Measurements from ENCODE around the gene ABHD4. TPM values are rescaled to one million over a fixed set of nuclear protein-coding genes. Genes with fewer than 3 reads are reported as not detected.
"Not testable (repeated sequence)": the region's sequence is repeated elsewhere in the genome, so short reads cannot be mapped to it uniquely, and the experiment has no call there.

ABHD4 gene
- total RNA-seq, 2 donors from 2014 or later, result 18.8 to 21.9 TPM

DNA sequence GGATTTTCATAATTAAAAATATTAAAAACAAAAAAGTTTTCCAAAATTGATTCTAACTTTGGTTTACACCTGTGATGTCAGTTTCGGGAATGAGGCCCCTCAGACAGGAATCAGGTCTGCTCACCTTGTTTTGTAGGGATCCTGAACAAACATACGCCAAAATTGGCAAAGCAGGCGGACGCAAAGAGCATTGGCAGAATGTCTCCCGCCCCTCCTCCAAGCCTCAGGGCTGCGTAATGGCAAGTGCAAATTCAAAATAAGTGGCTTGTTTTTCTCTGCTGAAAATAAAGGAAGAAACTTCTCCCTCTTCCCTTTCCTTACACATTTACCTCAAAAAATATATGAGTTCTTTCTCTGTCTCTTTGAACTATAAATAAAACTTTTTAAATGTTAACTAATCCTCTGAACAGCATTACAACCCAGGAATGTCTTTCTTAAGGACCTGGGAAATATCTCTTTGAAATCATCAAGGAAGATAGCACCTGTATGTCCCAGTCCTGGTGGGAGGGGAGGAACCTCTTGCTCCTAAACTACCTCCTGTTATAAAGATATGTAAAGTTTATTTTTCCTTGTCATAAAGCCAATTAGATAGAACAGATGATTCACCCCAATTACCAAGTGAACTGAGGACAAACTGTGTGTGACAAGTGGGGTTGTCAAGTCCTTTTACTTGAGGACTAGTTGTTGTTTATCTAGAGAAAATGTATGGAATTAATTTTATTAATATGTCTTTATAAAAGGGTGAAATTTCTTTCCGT lies 29.6 kb downstream of the ABHD4 start:
- Mint-ChIP-seq H3K4me1 (ENCODE audit: low read depth) (peaks cover 5% of the 10 kb centered on the region), H3K4me3 (no peak overlapping the region), H3K27me3 (ENCODE audit: low read depth) (peaks cover 8% of the 10 kb centered on the region), H3K27ac (no peak overlapping the region), H3K36me3 (ENCODE audit: insufficient read depth in 2 of 2) (peaks cover 3 to 9% of the 10 kb centered on the region in 2 donors), H3K9me3 (peaks cover 4 to 12% of the 10 kb centered on the region in 2 donors)
- no peak for ATAC-seq (replicated peaks in 1 of 2)
- DNase-seq, result no peak

DNA sequence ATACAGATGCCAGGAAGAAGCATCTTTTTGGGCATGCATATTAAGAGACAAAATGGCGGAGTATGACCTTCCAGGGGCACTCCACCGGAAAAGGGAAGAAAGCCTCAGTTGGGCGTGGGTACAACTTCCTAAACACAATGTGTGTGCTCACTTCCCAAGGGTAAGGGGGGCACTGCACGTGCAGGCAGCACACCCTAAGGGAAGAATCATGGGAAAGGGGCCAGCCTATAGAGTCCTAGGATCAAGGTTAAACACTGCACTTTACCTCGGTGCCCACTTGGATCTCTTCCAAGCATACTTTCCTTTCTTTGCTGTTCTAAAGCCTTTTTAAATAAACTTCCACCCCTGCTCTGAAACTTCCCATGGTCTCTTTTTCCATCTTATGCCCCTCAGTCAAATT lies 31.3 kb downstream of the ABHD4 start:
- DNase-seq (no peak), ATAC-seq (replicated peaks in 1 of 2) (no peak)
- Mint-ChIP-seq H3K4me1 (ENCODE audit: low read depth) (no peaks in the 10 kb centered on the region), H3K27ac (no peak overlapping the region), H3K36me3 (ENCODE audit: insufficient read depth in 2 of 2) (peaks cover 3 to 9% of the 10 kb centered on the region in 2 donors), H3K4me3 (no peak overlapping the region), H3K9me3 (peaks cover 4 to 12% of the 10 kb centered on the region in 2 donors), H3K27me3 (ENCODE audit: low read depth) (no peaks in the 10 kb centered on the region)

DNA sequence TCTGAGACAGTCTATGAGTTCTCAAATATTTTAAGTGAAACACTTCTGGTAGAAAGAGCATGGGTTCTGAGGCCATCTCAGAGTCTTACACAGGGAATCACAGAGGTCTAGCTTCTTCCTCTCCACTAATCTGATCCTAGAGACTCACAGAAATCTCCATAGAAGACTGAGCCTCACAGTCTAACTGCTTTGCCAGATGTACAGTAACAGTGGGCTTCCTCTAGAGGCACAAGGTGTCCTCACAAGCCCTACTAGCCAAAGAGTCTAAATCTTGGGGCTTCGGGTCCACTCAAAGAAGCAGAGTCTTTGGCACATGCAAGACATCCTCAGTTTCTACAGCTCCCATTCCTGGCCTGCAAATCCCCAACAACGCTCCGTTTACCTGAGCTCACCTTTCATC lies 32.0 kb downstream of the ABHD4 start:
- H3K36me3 Mint-ChIP-seq (ENCODE audit: insufficient read depth in 2 of 2), result peaks cover 3 to 9% of the 10 kb centered on the region in 2 donors
- H3K4me1 Mint-ChIP-seq (ENCODE audit: low read depth), result no peaks in the 10 kb centered on the region
- H3K4me3 Mint-ChIP-seq, result no peak overlapping the region
- no peaks in the 10 kb centered on the region for H3K27me3 Mint-ChIP-seq (ENCODE audit: low read depth)
- no peak overlapping the region for H3K27ac Mint-ChIP-seq
- ATAC-seq (replicated peaks in 1 of 2), result no peak
- H3K9me3 Mint-ChIP-seq, result peaks cover 4 to 12% of the 10 kb centered on the region in 2 donors
- DNase-seq, result no peak

DNA sequence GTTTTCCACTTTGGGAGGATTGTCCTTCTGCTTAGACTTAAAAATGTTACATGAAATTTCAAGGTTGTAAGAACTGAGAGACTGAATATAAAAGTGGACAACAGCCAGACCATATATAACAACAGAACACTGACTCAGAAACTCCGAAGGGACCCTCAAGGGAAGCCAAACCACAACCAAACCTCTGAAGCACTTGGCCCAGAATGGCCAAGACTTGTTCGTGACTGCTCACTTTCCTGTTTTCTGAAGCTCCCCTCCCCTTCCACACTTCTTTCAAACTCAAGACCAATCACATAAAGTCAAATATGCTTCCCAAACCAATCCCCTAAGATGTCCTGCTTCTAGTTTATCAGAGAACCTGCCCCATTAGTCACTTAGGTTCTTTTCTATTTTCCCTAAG lies 32.4 kb downstream of the ABHD4 start:
- H3K4me3 Mint-ChIP-seq, result no peak overlapping the region
- H3K27me3 Mint-ChIP-seq (ENCODE audit: low read depth), result no peaks in the 10 kb centered on the region
- DNase-seq (no peak), ATAC-seq (replicated peaks in 1 of 2) (no peak)
- H3K4me1 Mint-ChIP-seq (ENCODE audit: low read depth), result no peaks in the 10 kb centered on the region
- peaks cover 4 to 12% of the 10 kb centered on the region in 2 donors for H3K9me3 Mint-ChIP-seq
- no peak overlapping the region for H3K27ac Mint-ChIP-seq
- peaks cover 3 to 9% of the 10 kb centered on the region in 2 donors for H3K36me3 Mint-ChIP-seq (ENCODE audit: insufficient read depth in 2 of 2)

DNA sequence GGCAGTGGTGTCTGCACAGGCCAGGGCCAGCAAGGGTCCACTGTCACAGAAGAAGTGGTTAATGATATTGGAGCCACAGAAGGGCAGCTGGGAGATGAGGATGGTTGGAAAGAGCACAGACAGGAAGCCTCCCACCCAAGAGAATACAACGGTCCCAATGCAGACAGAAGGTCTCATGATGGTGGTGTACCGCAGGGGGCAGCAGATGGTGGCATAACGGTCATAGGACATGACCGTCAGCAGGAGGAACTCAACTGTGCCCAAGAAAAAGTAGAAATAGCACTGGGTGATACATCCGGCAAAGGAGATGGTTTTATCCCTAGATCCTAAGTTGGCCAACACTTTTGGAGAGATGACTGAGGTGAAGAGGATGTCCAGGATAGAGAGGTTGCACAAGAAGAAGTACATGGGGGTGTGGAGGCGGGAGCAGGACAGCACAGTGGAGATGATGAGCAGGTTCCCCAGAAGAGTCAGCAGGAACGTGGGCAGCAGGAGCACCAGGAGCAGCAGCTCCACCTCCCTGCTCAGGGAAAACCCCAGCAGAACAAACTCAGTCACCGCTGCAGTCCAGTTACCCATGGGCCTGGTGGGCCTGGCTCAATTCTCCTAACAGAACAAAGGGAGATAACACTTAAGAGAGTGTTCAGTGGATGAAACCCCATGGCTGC lies 36.3 kb downstream of the ABHD4 start:
- no peak for ATAC-seq (replicated peaks in 1 of 2)
- Mint-ChIP-seq H3K4me3 (no peak overlapping the region), H3K4me1 (ENCODE audit: low read depth) (no peaks in the 10 kb centered on the region), H3K27me3 (ENCODE audit: low read depth) (no peaks in the 10 kb centered on the region), H3K9me3 (peaks cover 4 to 12% of the 10 kb centered on the region in 2 donors), H3K36me3 (ENCODE audit: insufficient read depth in 2 of 2) (peaks cover 5 to 9% of the 10 kb centered on the region in 2 donors), H3K27ac (no peak overlapping the region)
- DNase-seq, result no peak

DNA sequence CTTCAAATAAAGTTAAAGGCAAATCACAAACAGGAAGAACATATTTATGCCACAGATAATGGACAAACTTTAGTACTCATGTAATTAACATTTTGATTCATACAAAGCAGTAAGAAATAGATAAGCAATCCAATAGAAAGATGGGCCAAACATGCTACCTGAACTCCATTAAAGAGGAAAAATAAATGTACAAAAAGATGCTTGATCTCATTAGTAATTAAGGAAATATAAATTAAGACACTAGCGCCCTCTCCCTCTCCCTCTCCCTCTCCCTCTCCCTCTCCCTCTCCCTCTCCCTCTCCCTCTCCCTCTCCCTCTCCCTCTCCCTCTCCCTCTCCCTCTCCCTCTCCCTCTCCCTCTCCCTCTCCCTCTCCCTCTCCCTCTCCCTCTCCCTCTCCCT lies 37.9 kb downstream of the ABHD4 start:
- H3K27ac Mint-ChIP-seq; H3K36me3 Mint-ChIP-seq (ENCODE audit: insufficient read depth in 2 of 2); H3K4me3 Mint-ChIP-seq; ATAC-seq (replicated peaks in 1 of 2); DNase-seq; H3K9me3 Mint-ChIP-seq; H3K4me1 Mint-ChIP-seq (ENCODE audit: low read depth); H3K27me3 Mint-ChIP-seq (ENCODE audit: low read depth): not testable (repeated sequence)

DNA sequence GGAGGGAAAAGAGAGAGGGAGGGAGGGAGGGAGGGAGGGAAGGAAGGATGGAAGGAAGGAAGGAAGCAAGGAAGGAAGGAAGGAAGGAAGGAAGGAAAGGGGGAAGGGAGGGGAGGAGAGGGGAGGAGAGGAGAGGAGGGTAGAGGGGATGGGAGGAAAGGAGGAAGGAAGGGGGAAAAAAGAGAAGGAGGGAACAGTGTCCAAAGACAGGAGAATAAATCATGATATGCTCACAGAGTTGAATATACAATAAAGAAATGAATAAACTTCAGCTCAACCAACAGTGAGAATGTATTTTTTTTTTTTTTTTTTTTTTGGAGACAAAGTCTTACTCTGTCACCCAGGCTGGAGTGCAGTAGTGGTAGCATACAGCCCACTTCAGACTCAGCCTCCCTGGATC lies 42.1 kb downstream of the ABHD4 start:
- H3K4me3 Mint-ChIP-seq, result no peak overlapping the region
- peaks cover 12% of the 10 kb centered on the region for H3K4me1 Mint-ChIP-seq (ENCODE audit: low read depth)
- no peaks in the 10 kb centered on the region for H3K9me3 Mint-ChIP-seq
- H3K27me3 Mint-ChIP-seq (ENCODE audit: low read depth), result peaks cover 10% of the 10 kb centered on the region
- H3K36me3 Mint-ChIP-seq (ENCODE audit: insufficient read depth in 2 of 2), result peaks cover 0 to 2% of the 10 kb centered on the region in 2 donors
- no peak overlapping the region for H3K27ac Mint-ChIP-seq
- ATAC-seq (replicated peaks in 1 of 2) (no peak), DNase-seq (no peak)

DNA sequence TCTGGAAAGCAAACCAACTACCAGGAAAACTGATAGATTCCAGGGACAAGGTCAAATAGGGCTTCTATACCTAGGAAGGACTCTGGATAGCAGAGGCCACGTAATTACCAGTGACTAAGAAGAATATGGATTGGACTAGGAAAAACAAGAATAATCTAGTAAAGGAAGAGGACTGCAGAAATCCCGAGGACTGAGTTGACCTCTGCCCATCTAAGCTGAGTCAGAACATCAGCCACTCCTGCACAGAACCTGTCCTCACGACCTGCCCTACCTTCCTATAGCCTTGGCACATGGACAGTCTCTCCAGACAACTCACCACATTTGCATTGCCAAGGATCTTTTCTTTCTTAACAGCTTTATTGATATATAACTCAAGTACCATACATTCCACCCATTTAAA lies 43.7 kb downstream of the ABHD4 start:
- Mint-ChIP-seq H3K9me3 (no peaks in the 10 kb centered on the region), H3K4me3 (no peak overlapping the region), H3K27me3 (ENCODE audit: low read depth) (peaks cover 10% of the 10 kb centered on the region), H3K36me3 (ENCODE audit: insufficient read depth in 2 of 2) (peaks cover 0 to 2% of the 10 kb centered on the region in 2 donors), H3K4me1 (ENCODE audit: low read depth) (peaks cover 24% of the 10 kb centered on the region), H3K27ac (no peak overlapping the region)
- ATAC-seq (replicated peaks in 1 of 2) (no peak), DNase-seq (no peak)

DNA sequence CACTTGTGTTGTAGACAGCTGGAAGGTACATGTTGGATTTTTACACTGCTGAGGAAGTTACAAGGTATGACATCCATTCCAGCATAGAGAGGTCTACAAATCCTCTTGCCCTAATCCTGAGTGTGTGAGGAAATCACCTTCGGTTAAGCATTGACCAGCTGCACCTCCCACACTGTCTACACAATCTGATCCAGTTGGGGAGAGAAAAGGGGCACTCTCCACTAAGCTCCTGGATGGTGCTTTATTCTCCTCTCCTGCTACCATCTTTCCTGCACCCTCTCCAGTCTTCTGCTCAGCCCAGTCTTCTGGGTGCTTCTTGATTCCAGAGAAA lies 46.2 kb downstream of the ABHD4 start, which contains the start of gene OR6J1:
Gene OR6J1 (minus strand): TSS at position 48 of the 331 bp plus-strand sequence. CDS start 9,541 bp downstream, outside the sequence.
- Mint-ChIP-seq H3K27me3 (ENCODE audit: low read depth) (peaks cover 10% of the 10 kb centered on the region), H3K4me1 (ENCODE audit: low read depth) (peaks cover 29% of the 10 kb centered on the region), H3K27ac (no peak within 1 kb of the TSS), H3K36me3 (ENCODE audit: insufficient read depth in 2 of 2) (no peaks in the 10 kb centered on the region), H3K9me3 (no peaks in the 10 kb centered on the region), H3K4me3 (no peak within 1 kb of the TSS)
- DNase-seq (no peak), ATAC-seq (replicated peaks in 1 of 2) (no peak)

DNA sequence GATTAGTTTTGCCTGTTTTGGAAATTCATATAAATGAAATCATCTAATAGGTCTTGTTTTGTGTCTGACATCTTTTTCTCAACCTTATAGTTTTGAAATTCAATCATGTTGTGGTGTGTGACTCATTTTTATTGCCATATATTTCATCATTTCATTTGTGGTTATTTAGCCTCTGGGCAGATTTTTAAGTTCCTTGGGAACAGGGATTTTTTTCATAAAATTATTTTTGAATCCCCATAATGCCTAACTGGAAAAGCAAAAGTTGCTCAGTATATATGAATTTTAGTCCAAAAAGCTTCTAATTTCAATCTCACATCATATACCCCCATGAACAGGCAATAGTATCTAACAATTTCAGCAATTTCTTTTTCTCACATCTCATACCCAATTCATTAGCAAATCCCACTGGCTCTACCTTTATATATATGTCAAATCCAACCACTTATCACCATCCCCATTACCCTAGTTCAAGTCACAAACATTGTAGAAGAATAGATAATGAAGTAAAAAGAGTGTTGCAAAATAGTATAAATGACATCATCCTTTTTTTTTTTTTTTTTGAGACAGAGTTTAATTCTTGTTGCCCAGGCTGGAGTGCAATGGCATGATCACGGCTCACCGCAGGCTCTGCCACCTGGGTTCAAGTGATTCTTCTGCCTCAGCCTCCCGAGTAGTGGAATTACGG lies 48.6 kb downstream of the ABHD4 start:
- Mint-ChIP-seq H3K27me3 (ENCODE audit: low read depth) (peaks cover 10% of the 10 kb centered on the region), H3K27ac (peak overlapping the region; percentile 94), H3K4me3 (peak overlapping the region in 1 of 2 donors; percentile 33), H3K36me3 (ENCODE audit: insufficient read depth in 2 of 2) (no peaks in the 10 kb centered on the region), H3K4me1 (ENCODE audit: low read depth) (peaks cover 29% of the 10 kb centered on the region), H3K9me3 (no peaks in the 10 kb centered on the region)
- ATAC-seq (replicated peaks in 1 of 2) (peak; percentile 30 to 42), DNase-seq (no peak)

DNA sequence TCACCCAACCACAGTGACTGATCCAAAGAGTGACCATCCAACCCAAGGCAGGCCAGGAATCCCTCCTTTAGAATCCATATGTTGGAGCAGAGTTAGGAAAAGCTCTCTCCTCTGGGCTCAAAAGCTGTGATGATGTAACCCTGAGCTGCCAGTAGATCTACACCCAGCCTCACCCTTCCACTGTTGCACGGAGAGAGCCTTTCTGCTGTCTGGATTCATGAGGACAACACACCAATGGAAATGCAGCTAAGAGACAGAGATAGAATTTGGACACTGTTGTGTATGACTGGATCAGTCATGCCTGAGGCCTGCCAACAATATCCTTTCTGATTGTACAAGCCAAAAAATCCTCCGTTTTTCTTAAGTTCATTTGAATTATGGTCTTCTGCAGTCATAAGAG lies 50.4 kb downstream of the ABHD4 start:
- no peak for ATAC-seq (replicated peaks in 1 of 2)
- no peaks in the 10 kb centered on the region for H3K36me3 Mint-ChIP-seq (ENCODE audit: insufficient read depth in 2 of 2)
- no peak for DNase-seq
- H3K4me1 Mint-ChIP-seq (ENCODE audit: low read depth), result peaks cover 33% of the 10 kb centered on the region
- H3K27ac Mint-ChIP-seq, result no peak overlapping the region
- H3K4me3 Mint-ChIP-seq, result no peak overlapping the region
- H3K27me3 Mint-ChIP-seq (ENCODE audit: low read depth), result peaks cover 10% of the 10 kb centered on the region
- H3K9me3 Mint-ChIP-seq, result no peaks in the 10 kb centered on the region

DNA sequence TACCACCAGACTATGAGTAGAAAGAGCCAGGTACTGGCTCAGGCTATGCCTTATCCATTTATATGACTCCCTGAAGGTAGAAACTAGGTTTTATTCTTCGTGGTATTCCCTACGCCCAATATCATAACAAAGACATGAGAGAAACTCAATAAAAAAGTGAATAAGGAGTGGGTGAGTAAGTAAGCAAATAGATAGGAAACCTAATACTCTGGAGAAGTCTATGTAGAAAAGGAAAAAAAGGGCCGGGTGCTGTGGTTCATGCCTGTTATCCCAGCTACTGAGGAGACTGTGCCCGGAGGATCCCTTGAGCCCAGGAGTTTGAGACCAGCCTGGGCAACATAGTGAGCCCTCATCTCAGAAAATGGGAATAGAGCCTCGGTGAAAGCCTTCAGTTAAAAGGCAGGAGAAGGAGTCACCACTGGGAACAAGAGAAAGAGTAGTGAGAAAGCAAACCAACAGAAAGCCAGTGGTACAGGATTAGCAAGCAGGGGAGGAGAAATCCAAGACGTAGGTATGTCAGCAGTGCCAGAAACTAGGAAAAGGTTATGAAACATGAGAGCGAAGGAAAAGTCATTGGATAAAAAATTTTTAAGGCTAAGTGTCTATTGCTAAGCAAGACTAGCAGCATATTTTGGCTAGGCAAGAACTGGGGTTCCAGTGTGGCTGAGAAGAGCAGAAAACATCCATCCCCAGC lies 52.1 kb downstream of the ABHD4 start:
- ATAC-seq (replicated peaks in 1 of 2) (no peak), DNase-seq (no peak)
- Mint-ChIP-seq H3K9me3 (no peaks in the 10 kb centered on the region), H3K36me3 (ENCODE audit: insufficient read depth in 2 of 2) (no peaks in the 10 kb centered on the region), H3K27ac (peak overlapping the region; percentile 1), H3K27me3 (ENCODE audit: low read depth) (no peaks in the 10 kb centered on the region), H3K4me3 (no peak overlapping the region), H3K4me1 (ENCODE audit: low read depth) (peaks cover 21% of the 10 kb centered on the region)

Measured in activated T-cell treated with anti-CD3 and anti-CD28 coated beads, Interleukin-2, amount 50 U/mL, for 72 hours (primary cell).